ENCODE measurements around the gene SH2D3A. TPM values are rescaled to one million over a fixed set of nuclear protein-coding genes. Genes with fewer than 3 reads are reported as not detected.

The SH2D3A gene
- total and polyA plus RNA-seq, 7 experiments from 2014 or later = 27.9 to 64.7 (median 57.4) TPM

GRCh38 chr19:6754136-6754535, 13.1 kb downstream of the SH2D3A start:
- peaks cover 7 to 22% (median 11%) of the 10 kb centered on the region in 5 donors for H3K36me3 Mint-ChIP-seq
- POLR2A ChIA-PET = interaction anchor here (0.8 to 2.3 kb wide), 3 partner anchors 18 to 49 kb away, joined by 3 to 9 read pairs (median 3); partner anchors contain the start of gene VAV1

DNA sequence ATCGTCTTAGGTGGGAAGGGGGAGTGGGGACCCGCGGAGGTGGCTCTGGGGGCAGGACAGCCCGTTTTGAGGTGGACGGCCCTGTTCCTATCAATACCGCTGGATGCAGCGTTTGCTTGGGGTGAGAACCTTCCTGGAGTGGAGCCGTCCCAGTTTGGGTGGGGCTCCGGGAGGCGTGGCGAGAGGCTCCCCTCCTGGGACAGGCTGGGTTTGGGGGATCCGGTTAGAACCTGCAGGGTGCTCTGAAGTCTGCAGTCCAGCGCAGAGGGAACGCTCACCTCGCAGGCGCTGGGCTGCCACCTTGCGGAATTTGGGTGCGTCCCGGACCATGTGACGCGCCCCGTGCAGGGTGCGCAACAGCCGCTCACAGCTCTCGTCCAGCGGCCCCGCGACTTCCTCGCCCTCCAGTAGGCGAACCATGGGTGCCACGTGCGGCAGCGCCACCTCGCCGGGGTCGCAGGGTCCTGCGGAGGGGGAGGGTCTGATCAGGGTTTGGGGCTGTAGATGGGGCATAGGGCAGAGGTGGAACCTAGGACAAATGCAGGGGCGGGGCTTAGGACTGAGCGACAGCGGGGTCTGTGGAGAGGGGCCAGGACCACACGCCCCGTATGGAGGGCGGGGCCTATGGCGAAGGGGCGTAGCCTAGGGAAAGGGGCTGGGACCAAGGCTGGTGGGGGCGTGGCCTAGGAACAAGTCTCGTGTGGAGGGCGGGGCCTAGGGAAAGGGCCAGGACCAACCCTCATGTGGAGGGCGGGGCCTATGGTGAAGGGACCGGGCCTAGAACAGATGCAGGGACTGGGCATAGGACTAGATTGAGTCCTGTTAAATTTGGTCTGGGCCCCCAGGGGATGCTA, 13.8 kb downstream of the SH2D3A start:
- Histone ChIP-seq H3K36me3 (ENCODE audit: control insufficient read depth in 2 of 3, insufficient read depth in 3 of 3, low read length in 3 of 3) (peaks cover 3 to 67% (median 5%) of the 10 kb centered on the region in 3 experiments), H3K9me3 (ENCODE audit: control insufficient read depth in 2 of 3, low read length in 3 of 3) (no peaks in the 10 kb centered on the region), H3K27ac (ENCODE audit: low read depth, low read length) (peak overlapping the region; percentile 48), H3K27me3 (ENCODE audit: control insufficient read depth in 2 of 2, insufficient read depth in 2 of 2, low read length in 2 of 2) (no peaks in the 10 kb centered on the region), H3K4me1 (ENCODE audit: control insufficient read depth in 2 of 2, insufficient read depth in 2 of 2, low read length in 2 of 2) (no peaks in the 10 kb centered on the region), H3K4me3 (ENCODE audit: low read length) (peak overlapping the region; percentile 64)
- H3K4me1 Mint-ChIP-seq = peaks cover 5 to 14% (median 11%) of the 10 kb centered on the region in 7 donors
- no peaks in the 10 kb centered on the region for H3K27me3 Mint-ChIP-seq
- POLR2A ChIA-PET = interaction anchor here (0.8 to 2.3 kb wide), 2 partner anchors 47 to 49 kb away, joined by 3 to 9 read pairs; no protein-coding TSS in a partner anchor
- peak overlapping the region; percentile 41 to 93 (median 88) for H3K27ac Mint-ChIP-seq
- H3K9me3 Mint-ChIP-seq = no peaks in the 10 kb centered on the region
- CTCF ChIA-PET = interaction anchor here (1.7 kb wide), 1 partner anchor 15 kb away, joined by 7 read pairs; no protein-coding TSS in a partner anchor
- DNase-seq (peak; percentile 64 to 86 (median 75)), ATAC-seq (peak; percentile 96)
- intact Hi-C loops (cut with micrococcal nuclease) = loop anchor here (1.0 to 5.0 kb wide), 9 partner anchors 14 to 381 kb away; partner anchors contain the start of genes SH2D3A (in 2 of the 2), ALKBH7 (in 1 of the 2), TRIP10 (in 1 of the 2) and VAV1 (in 1 of the 2)
- H3K4me3 Mint-ChIP-seq = peak overlapping the region; percentile 64 to 89 (median 74)
- H3K36me3 Mint-ChIP-seq = peaks cover 2 to 18% (median 10%) of the 10 kb centered on the region in 5 donors

More at GRCh38 chr19:6754136-6754535, 13.1 kb downstream of the SH2D3A start:
- intact Hi-C loops (cut with micrococcal nuclease) = loop anchor here in 1 of 2 donors (5.0 kb wide), 1 partner anchor 382 kb away; the partner anchor contains the start of gene ALKBH7
- CTCF ChIA-PET = interaction anchor here (1.7 kb wide), 1 partner anchor 16 kb away, joined by 7 read pairs; no protein-coding TSS in a partner anchor
- Mint-ChIP-seq H3K27me3 (no peaks in the 10 kb centered on the region), H3K9me3 (no peaks in the 10 kb centered on the region), H3K27ac (peak overlapping the region in 1 of 9 donors; percentile 20), H3K4me3 (no peak overlapping the region), H3K4me1 (peaks cover 5 to 18% (median 15%) of the 10 kb centered on the region in 7 donors)
- no peak overlapping the region for H3K4me3 ChIP-seq (ENCODE audit: low read length)
- no peaks in the 10 kb centered on the region for H3K27me3 ChIP-seq (ENCODE audit: control insufficient read depth in 2 of 2, insufficient read depth in 2 of 2, low read length in 2 of 2)
- ATAC-seq = no peak
- H3K9me3 ChIP-seq (ENCODE audit: control insufficient read depth in 2 of 3, low read length in 3 of 3) = no peaks in the 10 kb centered on the region
- H3K36me3 ChIP-seq (ENCODE audit: control insufficient read depth in 2 of 3, insufficient read depth in 3 of 3, low read length in 3 of 3) = peaks cover 9 to 74% (median 10%) of the 10 kb centered on the region in 3 experiments
- H3K4me1 ChIP-seq (ENCODE audit: control insufficient read depth in 2 of 2, insufficient read depth in 2 of 2, low read length in 2 of 2) = no peaks in the 10 kb centered on the region
- DNase-seq = no peak
- H3K27ac ChIP-seq (ENCODE audit: low read depth, low read length) = peak overlapping the region; percentile 8

- Mint-ChIP-seq H3K4me1 (peaks cover 4 to 13% (median 10%) of the 10 kb centered on the region in 7 donors), H3K4me3 (peak overlapping the region in 6 of 10 donors; percentile 67 to 89 (median 77)), H3K36me3 (peaks cover 5 to 21% (median 10%) of the 10 kb centered on the region in 5 donors), H3K27ac (peak overlapping the region in 6 of 9 donors; percentile 41 to 93 (median 88)), H3K27me3 (no peaks in the 10 kb centered on the region), H3K9me3 (no peaks in the 10 kb centered on the region)
- no peaks in the 10 kb centered on the region for H3K9me3 ChIP-seq (ENCODE audit: control insufficient read depth in 2 of 3, low read length in 3 of 3)
- intact Hi-C loops (cut with micrococcal nuclease) = loop anchor here (1.0 to 5.0 kb wide), 9 partner anchors 13 to 380 kb away; partner anchors contain the start of genes SH2D3A (in 2 of the 2), ALKBH7 (in 1 of the 2), TRIP10 (in 1 of the 2) and VAV1 (in 1 of the 2)
- CTCF ChIA-PET = interaction anchor here (0.6 kb wide), 1 partner anchor 236 kb away, joined by 3 read pairs; no protein-coding TSS in a partner anchor
- H3K27me3 ChIP-seq (ENCODE audit: control insufficient read depth in 2 of 2, insufficient read depth in 2 of 2, low read length in 2 of 2) = no peaks in the 10 kb centered on the region
- DNase-seq (peak in 1 of 9 donors; percentile 6), ATAC-seq (no peak)
- H3K36me3 ChIP-seq (ENCODE audit: control insufficient read depth in 2 of 3, insufficient read depth in 3 of 3, low read length in 3 of 3) = peaks cover 3 to 70% (median 5%) of the 10 kb centered on the region in 3 experiments
- no peak overlapping the region for H3K4me3 ChIP-seq (ENCODE audit: low read length)
- H3K4me1 ChIP-seq (ENCODE audit: control insufficient read depth in 2 of 2, insufficient read depth in 2 of 2, low read length in 2 of 2) = no peaks in the 10 kb centered on the region
- peak overlapping the region; percentile 48 for H3K27ac ChIP-seq (ENCODE audit: low read depth, low read length)
- POLR2A ChIA-PET = interaction anchor here (2.3 kb wide), 1 partner anchor 48 kb away, joined by 9 read pairs; no protein-coding TSS in a partner anchor
Measured at GRCh38 chr19:6752256-6753177, 14.7 kb downstream of the SH2D3A start.

GRCh38 chr19:6751189-6751588, 16.0 kb downstream of the SH2D3A start:
- DNase-seq (no peak), ATAC-seq (no peak)
- no peak overlapping the region for H3K27ac ChIP-seq (ENCODE audit: low read depth, low read length)
- intact Hi-C loops (cut with micrococcal nuclease) = loop anchor here in 1 of 2 donors (5.0 kb wide), 1 partner anchor 379 kb away; the partner anchor contains the start of gene ALKBH7
- H3K27ac Mint-ChIP-seq = peak overlapping the region in 2 of 9 donors; percentile 18 to 51
- ChIA-PET CTCF (no interaction called here), POLR2A (no interaction called here)
- peaks cover 3 to 70% (median 5%) of the 10 kb centered on the region in 3 experiments for H3K36me3 ChIP-seq (ENCODE audit: control insufficient read depth in 2 of 3, insufficient read depth in 3 of 3, low read length in 3 of 3)
- H3K4me1 Mint-ChIP-seq = peaks cover 4 to 13% (median 10%) of the 10 kb centered on the region in 7 donors
- H3K36me3 Mint-ChIP-seq = peaks cover 5 to 23% (median 12%) of the 10 kb centered on the region in 5 donors
- H3K4me3 Mint-ChIP-seq = no peak overlapping the region
- no peak overlapping the region for H3K4me3 ChIP-seq (ENCODE audit: low read length)
- H3K9me3 ChIP-seq (ENCODE audit: control insufficient read depth in 2 of 3, low read length in 3 of 3) = no peaks in the 10 kb centered on the region
- no peaks in the 10 kb centered on the region for H3K9me3 Mint-ChIP-seq
- no peaks in the 10 kb centered on the region for H3K27me3 ChIP-seq (ENCODE audit: control insufficient read depth in 2 of 2, insufficient read depth in 2 of 2, low read length in 2 of 2)
- H3K4me1 ChIP-seq (ENCODE audit: control insufficient read depth in 2 of 2, insufficient read depth in 2 of 2, low read length in 2 of 2) = no peaks in the 10 kb centered on the region
- H3K27me3 Mint-ChIP-seq = no peaks in the 10 kb centered on the region

DNA sequence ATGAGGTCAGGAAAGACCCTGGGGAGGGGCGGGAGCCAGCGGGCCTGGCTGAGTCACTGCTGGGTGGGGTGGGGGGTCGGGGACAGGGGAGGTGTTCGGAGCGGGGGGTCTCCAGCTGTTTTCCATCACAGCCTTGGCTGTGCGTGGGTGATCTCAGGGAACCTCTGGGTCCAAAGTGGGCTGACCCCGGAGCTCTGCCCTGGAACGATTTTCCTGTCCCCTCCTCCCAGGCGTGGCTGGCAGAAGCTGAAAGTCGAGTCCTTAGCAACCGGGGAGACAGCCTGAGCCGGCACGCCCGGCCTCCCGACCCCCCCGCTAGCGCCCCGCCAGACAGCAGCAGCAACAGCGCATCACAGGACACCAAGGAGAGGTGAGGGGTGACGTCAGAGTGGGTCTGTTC, 17.2 kb downstream of the SH2D3A start:
- H3K9me3 Mint-ChIP-seq = no peaks in the 10 kb centered on the region
- ChIA-PET POLR2A (no interaction called here), CTCF (no interaction called here)
- H3K36me3 ChIP-seq (ENCODE audit: control insufficient read depth in 2 of 3, insufficient read depth in 3 of 3, low read length in 3 of 3) = peaks cover 0 to 73% (median 5%) of the 10 kb centered on the region in 3 experiments
- no peak overlapping the region for H3K27ac ChIP-seq (ENCODE audit: low read depth, low read length)
- H3K27me3 ChIP-seq (ENCODE audit: control insufficient read depth in 2 of 2, insufficient read depth in 2 of 2, low read length in 2 of 2) = no peaks in the 10 kb centered on the region
- no peaks in the 10 kb centered on the region for H3K4me1 ChIP-seq (ENCODE audit: control insufficient read depth in 2 of 2, insufficient read depth in 2 of 2, low read length in 2 of 2)
- H3K36me3 Mint-ChIP-seq = peaks cover 5 to 23% (median 18%) of the 10 kb centered on the region in 5 donors
- H3K27me3 Mint-ChIP-seq = no peaks in the 10 kb centered on the region
- ATAC-seq = no peak
- intact Hi-C loops (cut with micrococcal nuclease) = loop anchor here in 1 of 2 donors (5.0 kb wide), 1 partner anchor 378 kb away; the partner anchor contains the start of gene ALKBH7
- H3K9me3 ChIP-seq (ENCODE audit: control insufficient read depth in 2 of 3, low read length in 3 of 3) = no peaks in the 10 kb centered on the region
- no peak overlapping the region for H3K4me3 Mint-ChIP-seq
- H3K4me3 ChIP-seq (ENCODE audit: low read length) = no peak overlapping the region
- peaks cover 4 to 12% (median 10%) of the 10 kb centered on the region in 7 donors for H3K4me1 Mint-ChIP-seq
- no peak overlapping the region for H3K27ac Mint-ChIP-seq
- no peak for DNase-seq

All from naive thymus-derived CD4-positive, alpha-beta T cell (primary cell).